Stimulated activated naive B cell treated with anti-CD40 and anti-IgM and Interleukin-4, amounts not matched to agents 10 μg/mL and 1 μg/mL and 100 μg/mL, for 72 hours (primary cell): ENCODE results near the gene SLC38A9.

ENCODE experiments used
- ATAC-seq, 2 donors: fragments of 150-1000 bp; cut with Tn5 transposase; replicated peaks; 2 replicates each; pipeline ENCODE4 v1.10.0; 2021; ENCODE audit warnings: moderate library complexity in 1 of 2
- DNase-seq: peaks from one replicate; pipeline ENCODE4 v3.0.0; 2021
- H3K27ac Mint-ChIP-seq: one replicate; pipeline ENCODE4 v1.8.0; 2022; ENCODE audit warnings: mild to moderate bottlenecking, mixed read lengths
- H3K27me3 Mint-ChIP-seq, 2 donors: one replicate each; pipeline ENCODE4 v1.8.0; 2022; ENCODE audit warnings: mixed read lengths in 2 of 2
- H3K36me3 Mint-ChIP-seq, 2 donors: one replicate each; pipeline ENCODE4 v1.8.0; 2022; ENCODE audit warnings: mixed read lengths in 2 of 2, mild to moderate bottlenecking in 1 of 2
- H3K4me1 Mint-ChIP-seq, 2 donors: one replicate each; pipeline ENCODE4 v1.8.0; 2022; ENCODE audit warnings: mixed read lengths in 2 of 2, mild to moderate bottlenecking in 1 of 2
- H3K4me3 Mint-ChIP-seq, 2 donors: one replicate each; pipeline ENCODE4 v1.8.0; 2022; ENCODE audit warnings: mild to moderate bottlenecking in 2 of 2, mixed read lengths in 2 of 2, moderate library complexity in 1 of 2
- H3K9me3 Mint-ChIP-seq, 2 donors: one replicate each; pipeline ENCODE4 v1.8.0; 2022; ENCODE audit warnings: mixed read lengths in 2 of 2, mild to moderate bottlenecking in 1 of 2

The SLC38A9 gene

GRCh38 chr5:55604611-55605067, 107.5 kb downstream of the SLC38A9 start:
- Mint-ChIP-seq H3K4me1 (peaks cover 8 to 19% of the 10 kb centered on the region in 2 donors), H3K27me3 (no peaks in the 10 kb centered on the region), H3K27ac (no peak overlapping the region), H3K36me3 (no peaks in the 10 kb centered on the region), H3K4me3 (no peak overlapping the region), H3K9me3 (no peaks in the 10 kb centered on the region)
- ATAC-seq (no peak), DNase-seq (no peak)

DNA sequence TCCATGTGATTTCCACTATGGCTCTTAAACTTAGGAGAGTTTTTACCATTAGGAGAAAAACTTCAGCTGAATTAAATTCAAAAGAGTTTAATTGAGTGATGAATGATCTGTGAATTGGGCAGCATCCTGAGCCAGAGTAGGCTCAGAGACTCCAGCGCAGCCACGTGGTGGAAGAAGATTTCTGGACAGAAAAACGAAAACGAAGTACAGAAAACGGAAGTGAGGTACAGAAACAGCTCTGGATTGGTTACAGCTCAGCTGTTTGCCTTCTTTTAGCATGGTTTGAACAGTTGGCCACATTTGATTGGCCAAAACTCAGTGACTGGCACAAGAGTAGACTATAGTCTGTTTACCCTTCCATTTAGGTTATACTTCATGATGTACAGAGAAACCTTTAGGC, 108.2 kb downstream of the SLC38A9 start:
- no peak for ATAC-seq
- Mint-ChIP-seq H3K9me3 (no peaks in the 10 kb centered on the region), H3K4me1 (peaks cover 8 to 19% of the 10 kb centered on the region in 2 donors)

DNA sequence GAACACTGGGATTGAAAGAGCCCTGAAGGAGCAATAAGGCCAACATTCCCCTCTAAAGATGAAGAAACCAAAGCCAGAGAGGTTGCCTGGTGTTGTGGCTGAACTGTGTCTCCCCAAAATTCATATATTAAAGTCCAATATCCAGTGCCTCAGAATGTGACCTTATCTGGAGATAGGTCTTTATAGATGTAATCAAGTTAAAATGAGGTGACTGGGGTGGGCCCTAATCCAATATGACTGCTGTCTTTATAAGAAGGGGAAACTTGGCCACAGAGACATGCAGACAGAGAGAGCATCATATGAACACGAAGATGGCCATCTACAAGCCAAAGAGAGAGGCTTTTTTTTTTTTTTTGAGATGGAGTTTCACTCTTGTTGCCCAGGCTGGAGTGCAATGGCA, 110.5 kb downstream of the SLC38A9 start:
- no peak overlapping the region for H3K27ac Mint-ChIP-seq
- no peaks in the 10 kb centered on the region for H3K9me3 Mint-ChIP-seq
- DNase-seq (no peak), ATAC-seq (no peak)
- peaks cover 0 to 1% of the 10 kb centered on the region in 2 donors for H3K36me3 Mint-ChIP-seq
- peaks cover 8 to 19% of the 10 kb centered on the region in 2 donors for H3K4me1 Mint-ChIP-seq
- H3K27me3 Mint-ChIP-seq, result peaks cover 0 to 6% of the 10 kb centered on the region in 2 donors
- H3K4me3 Mint-ChIP-seq, result no peak overlapping the region

More for the DNA sequence above, 108.2 kb downstream of the SLC38A9 start:
- Mint-ChIP-seq H3K27me3 (peaks cover 0 to 5% of the 10 kb centered on the region in 2 donors), H3K36me3 (peaks cover 0 to 1% of the 10 kb centered on the region in 2 donors), H3K4me3 (no peak overlapping the region), H3K27ac (no peak overlapping the region)
- DNase-seq, result no peak

DNA sequence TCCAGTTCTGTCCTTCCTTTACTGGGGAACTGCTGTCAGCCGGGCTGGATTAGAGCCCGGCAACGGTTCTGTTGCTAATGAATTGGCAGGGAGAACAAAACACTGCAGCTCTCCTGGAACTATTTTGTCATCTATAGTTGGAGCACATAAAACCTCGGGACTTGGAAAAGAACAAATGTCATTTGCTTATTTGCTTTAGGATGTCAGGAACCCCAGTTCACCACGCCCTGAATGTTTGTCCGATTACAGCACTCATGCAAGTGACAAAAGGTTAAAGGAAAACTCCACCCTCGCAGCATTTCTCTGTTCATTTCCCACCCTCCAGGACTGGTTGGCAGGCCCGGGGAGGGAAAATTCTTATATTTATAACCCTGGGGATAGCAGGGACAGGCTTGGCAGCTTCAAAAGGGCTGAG, 110.9 kb downstream of the SLC38A9 start:
- no peak overlapping the region for H3K27ac Mint-ChIP-seq

DNA sequence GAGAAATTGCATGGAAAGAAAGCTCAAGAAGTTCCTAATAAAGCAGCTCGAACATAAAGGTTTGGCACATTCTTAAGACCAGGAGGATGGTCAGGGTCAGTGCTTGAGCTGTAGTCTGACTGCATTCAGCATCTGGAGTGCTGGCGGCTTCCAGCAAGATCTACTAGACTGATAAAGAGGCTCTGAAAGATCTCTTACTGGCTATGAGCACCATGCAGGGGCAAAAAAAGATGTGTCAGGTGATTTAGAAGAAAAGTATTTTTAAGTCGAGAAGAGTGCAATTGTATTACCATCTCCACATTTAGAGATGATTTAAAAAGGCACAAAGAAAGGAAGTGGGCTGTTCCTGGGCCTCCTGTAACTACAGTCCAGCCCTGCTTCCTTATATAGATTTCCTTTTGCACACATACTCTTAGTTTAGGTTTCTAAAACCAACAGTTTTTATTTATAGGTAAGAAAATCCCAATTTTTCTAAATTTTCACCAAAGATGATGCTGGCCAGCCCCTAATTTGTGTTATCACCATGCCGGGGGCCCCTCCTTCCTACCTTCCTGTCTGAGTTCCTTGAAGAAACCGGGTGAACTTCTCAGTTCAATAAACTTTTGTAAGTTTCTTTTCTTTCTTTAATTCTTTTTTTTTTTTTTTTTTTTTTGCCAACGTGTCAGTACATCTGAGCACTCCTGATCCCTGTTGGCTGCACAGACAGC, 111.5 kb downstream of the SLC38A9 start:
- Mint-ChIP-seq H3K27me3 (peaks cover 0 to 6% of the 10 kb centered on the region in 2 donors), H3K4me3 (peak overlapping the region; percentile 29 to 71), H3K4me1 (peaks cover 8 to 19% of the 10 kb centered on the region in 2 donors), H3K27ac (no peak overlapping the region), H3K9me3 (no peaks in the 10 kb centered on the region), H3K36me3 (peaks cover 0 to 1% of the 10 kb centered on the region in 2 donors)
- DNase-seq (no peak), ATAC-seq (peak; percentile 36 to 50)

More for the DNA sequence above, 110.9 kb downstream of the SLC38A9 start:
- Mint-ChIP-seq H3K27me3 (peaks cover 0 to 6% of the 10 kb centered on the region in 2 donors), H3K36me3 (peaks cover 0 to 1% of the 10 kb centered on the region in 2 donors), H3K4me1 (peaks cover 8 to 19% of the 10 kb centered on the region in 2 donors), H3K4me3 (peak overlapping the region; percentile 29 to 71), H3K9me3 (no peaks in the 10 kb centered on the region)
- DNase-seq, result no peak
- peak in 1 of 2 donors; percentile 10 for ATAC-seq

GRCh38 chr5:55600086-55600485, 112.0 kb downstream of the SLC38A9 start:
- ATAC-seq (no peak), DNase-seq (no peak)
- Mint-ChIP-seq H3K9me3 (no peaks in the 10 kb centered on the region), H3K4me3 (no peak overlapping the region), H3K27me3 (peaks cover 0 to 6% of the 10 kb centered on the region in 2 donors), H3K4me1 (peaks cover 8 to 19% of the 10 kb centered on the region in 2 donors), H3K27ac (no peak overlapping the region), H3K36me3 (peaks cover 0 to 1% of the 10 kb centered on the region in 2 donors)

DNA sequence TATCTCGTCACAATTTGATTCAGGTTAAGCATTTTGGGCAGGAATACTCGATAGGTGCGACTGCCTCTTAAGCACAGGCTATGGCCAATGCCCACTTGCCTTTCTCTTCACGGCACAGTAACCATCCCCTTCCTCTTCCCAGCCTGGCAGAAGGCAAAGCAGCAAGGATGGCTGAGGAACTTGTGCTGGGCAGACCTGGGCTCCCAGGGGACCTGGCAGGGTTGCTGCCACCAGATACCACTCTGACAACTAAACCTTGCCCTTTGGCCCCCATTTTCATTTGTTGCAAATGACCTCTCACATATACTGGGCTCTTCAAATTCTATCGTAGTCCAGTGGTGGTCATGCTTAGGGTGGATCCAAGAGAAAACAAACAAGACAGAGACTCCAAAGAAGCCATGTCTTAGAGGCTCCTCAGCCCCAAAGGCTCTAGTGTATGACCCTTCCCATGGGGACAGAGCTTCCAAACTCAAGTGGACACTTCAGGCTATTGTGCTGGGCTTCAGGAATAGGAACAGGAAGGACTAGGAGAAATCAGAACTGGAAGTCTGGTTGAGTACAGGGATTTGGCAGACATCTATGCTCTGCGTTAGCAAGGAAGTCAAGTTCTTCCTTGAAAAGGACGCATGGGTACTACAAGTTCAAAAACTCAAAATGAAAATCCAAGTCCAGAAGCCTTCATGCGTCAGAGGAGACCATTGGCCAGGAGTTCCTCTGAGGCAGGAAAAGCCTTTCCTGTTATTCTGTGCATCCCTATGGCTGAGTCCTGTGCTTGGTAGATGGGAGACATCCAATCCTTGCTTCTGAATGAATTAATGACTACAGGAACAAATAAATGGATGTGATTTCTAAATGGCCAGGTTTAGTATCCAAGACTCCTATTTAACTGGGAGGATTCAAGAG, 112.7 kb downstream of the SLC38A9 start:
- DNase-seq, result no peak
- peaks cover 0 to 3% of the 10 kb centered on the region in 2 donors for H3K36me3 Mint-ChIP-seq
- peaks cover 8 to 19% of the 10 kb centered on the region in 2 donors for H3K4me1 Mint-ChIP-seq
- no peak for ATAC-seq
- no peak overlapping the region for H3K4me3 Mint-ChIP-seq
- no peaks in the 10 kb centered on the region for H3K9me3 Mint-ChIP-seq
- no peak overlapping the region for H3K27ac Mint-ChIP-seq
- peaks cover 0 to 6% of the 10 kb centered on the region in 2 donors for H3K27me3 Mint-ChIP-seq

DNA sequence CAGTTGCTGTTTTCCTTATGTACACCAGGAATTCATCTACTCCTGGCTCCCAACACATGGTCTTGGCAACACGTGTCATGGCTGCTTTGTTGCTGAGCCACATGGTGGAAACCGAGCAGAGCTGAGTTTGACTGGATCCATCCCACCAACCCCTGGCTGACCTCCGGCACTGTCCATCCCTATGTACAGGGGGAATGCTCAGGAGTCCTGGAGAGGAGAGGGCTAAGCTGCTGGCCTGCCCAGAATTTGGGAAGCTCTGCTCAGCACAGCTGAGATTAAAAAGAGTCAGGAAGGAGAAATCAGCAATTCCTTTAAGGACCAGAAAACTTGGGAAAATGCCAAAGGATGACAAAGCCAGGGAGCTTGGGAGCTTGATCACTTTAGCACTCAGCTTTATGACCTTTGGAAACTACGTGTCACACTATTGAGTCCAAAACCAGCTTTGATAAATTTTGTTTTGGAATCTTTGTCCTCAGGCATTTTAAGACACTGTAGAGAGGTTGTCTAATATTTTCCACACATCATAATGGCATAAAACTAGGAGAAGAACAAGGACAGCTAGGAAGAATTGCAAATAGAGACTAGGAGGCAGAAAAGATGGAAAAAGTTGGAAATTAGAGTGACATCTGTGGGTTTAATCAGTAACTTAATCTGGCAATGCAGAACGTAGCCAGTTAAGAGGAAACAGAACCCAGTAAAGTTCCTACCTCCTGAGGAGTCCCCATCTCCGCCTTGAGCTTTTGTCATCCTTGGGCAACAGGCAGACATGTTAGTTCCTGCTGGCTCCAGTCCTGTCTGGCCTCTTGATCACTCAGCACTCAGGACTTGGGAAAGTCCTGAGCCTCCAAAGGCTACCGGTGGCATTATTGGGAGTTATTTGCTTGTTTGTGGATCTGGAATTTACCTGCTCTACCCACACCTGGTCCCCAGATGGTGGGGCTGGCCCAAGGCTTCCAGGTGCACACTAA, 114.8 kb downstream of the SLC38A9 start:
- Mint-ChIP-seq H3K9me3 (no peaks in the 10 kb centered on the region), H3K27ac (no peak overlapping the region), H3K4me3 (no peak overlapping the region), H3K27me3 (peaks cover 0 to 10% of the 10 kb centered on the region in 2 donors), H3K4me1 (peaks cover 8 to 19% of the 10 kb centered on the region in 2 donors), H3K36me3 (peaks cover 0 to 3% of the 10 kb centered on the region in 2 donors)
- no peak for DNase-seq
- no peak for ATAC-seq

DNA sequence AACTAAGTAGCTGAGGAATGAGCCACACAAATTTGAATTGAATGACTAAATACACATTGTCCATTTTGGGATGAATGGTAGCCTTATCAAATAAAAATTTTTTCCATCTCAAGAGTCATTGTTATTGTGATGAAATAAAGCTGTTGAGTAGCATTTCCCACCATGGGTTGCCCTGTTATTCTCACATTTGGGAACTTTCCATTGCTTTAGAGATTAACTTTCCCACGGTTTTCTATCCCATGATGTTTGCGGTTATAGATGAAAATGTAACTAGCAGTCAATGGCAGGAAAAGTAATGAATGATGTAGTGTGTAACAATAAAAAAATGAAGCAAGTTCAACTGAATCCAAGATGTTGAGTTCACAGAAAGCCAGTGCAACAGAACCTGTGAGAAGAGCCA, 117.5 kb downstream of the SLC38A9 start:
- Mint-ChIP-seq H3K4me1 (peaks cover 5 to 8% of the 10 kb centered on the region in 2 donors), H3K4me3 (no peak overlapping the region), H3K27me3 (peaks cover 0 to 12% of the 10 kb centered on the region in 2 donors), H3K27ac (no peak overlapping the region), H3K36me3 (peaks cover 0 to 3% of the 10 kb centered on the region in 2 donors), H3K9me3 (peaks cover 0 to 1% of the 10 kb centered on the region in 2 donors)
- ATAC-seq (no peak), DNase-seq (no peak)

GRCh38 chr5:55593115-55593472, 119.0 kb downstream of the SLC38A9 start:
- H3K9me3 Mint-ChIP-seq, result peaks cover 0 to 1% of the 10 kb centered on the region in 2 donors
- no peak overlapping the region for H3K4me3 Mint-ChIP-seq
- H3K36me3 Mint-ChIP-seq, result peaks cover 0 to 2% of the 10 kb centered on the region in 2 donors
- H3K4me1 Mint-ChIP-seq, result peaks cover 5 to 8% of the 10 kb centered on the region in 2 donors
- DNase-seq (no peak), ATAC-seq (no peak)
- H3K27ac Mint-ChIP-seq, result no peak overlapping the region
- peaks cover 0 to 6% of the 10 kb centered on the region in 2 donors for H3K27me3 Mint-ChIP-seq

DNA sequence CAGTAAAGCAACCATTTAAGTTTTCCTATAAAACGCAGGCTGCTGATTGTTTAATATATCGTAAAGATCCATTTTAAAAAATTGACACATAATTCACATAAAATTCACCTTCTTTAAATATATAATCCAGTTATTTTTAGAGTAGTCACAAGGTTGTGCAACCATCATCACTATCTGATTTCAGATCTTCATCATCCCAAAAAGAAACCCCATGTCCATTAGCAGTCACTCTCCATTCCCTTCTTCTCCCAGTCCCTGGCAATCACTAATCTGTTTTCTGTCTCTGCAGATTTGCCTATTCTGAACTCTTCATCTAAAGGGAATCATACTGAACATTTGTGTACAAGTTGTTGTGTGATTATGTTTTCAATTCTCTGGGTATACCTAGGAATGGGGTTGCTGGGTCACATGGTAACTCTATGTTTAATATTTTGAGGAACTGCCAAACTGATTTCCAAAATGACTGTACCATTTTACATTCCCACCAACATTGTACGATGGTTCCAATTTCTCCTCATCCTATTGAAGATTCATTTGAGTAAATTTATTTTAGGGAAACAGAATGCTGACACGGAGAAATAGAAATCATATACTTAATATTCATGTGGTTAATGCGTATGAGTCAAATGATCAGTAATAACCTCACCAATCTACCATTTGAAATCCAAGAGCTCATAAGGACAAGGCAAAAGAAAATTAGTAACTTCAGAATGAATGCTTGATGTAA, 119.6 kb downstream of the SLC38A9 start:
- ATAC-seq, result no peak
- H3K27me3 Mint-ChIP-seq, result peaks cover 0 to 6% of the 10 kb centered on the region in 2 donors
- H3K27ac Mint-ChIP-seq, result no peak overlapping the region
- DNase-seq, result no peak
- no peak overlapping the region for H3K4me3 Mint-ChIP-seq
- peaks cover 0 to 2% of the 10 kb centered on the region in 2 donors for H3K36me3 Mint-ChIP-seq
- peaks cover 0 to 1% of the 10 kb centered on the region in 2 donors for H3K9me3 Mint-ChIP-seq
- peaks cover 5 to 8% of the 10 kb centered on the region in 2 donors for H3K4me1 Mint-ChIP-seq

DNA sequence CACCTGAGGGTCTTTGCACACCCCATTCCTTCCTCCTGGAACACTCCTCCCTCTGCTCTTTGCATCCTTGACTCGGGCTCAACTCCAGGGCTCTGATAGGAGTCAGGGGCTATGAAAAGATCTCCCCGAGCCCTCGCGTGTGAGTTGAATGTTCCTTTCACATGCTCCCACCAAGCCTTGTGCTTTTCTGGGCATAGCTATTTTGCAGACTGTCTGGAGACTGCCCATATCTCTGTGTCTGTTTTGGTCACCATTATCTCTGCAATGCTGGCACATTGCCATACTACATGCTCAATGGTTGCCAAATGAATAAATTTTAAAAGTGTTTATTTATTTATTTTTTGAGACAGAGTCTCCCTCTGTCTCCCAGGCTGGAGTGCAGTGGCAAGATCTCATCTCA, 120.4 kb downstream of the SLC38A9 start:
- Mint-ChIP-seq H3K4me3 (no peak overlapping the region), H3K27ac (no peak overlapping the region), H3K36me3 (peaks cover 0 to 2% of the 10 kb centered on the region in 2 donors), H3K9me3 (peaks cover 0 to 1% of the 10 kb centered on the region in 2 donors), H3K4me1 (peaks cover 5 to 8% of the 10 kb centered on the region in 2 donors), H3K27me3 (peaks cover 0 to 6% of the 10 kb centered on the region in 2 donors)
- DNase-seq, result no peak
- ATAC-seq, result no peak

- Mint-ChIP-seq H3K4me1 (peaks cover 2 to 14% of the 10 kb centered on the region in 2 donors), H3K27ac (no peak overlapping the region), H3K27me3 (no peaks in the 10 kb centered on the region), H3K4me3 (no peak overlapping the region), H3K36me3 (no peaks in the 10 kb centered on the region), H3K9me3 (peaks cover 0 to 1% of the 10 kb centered on the region in 2 donors)
- no peak for DNase-seq
- ATAC-seq, result no peak
Measured at GRCh38 chr5:55585206-55585610, 126.9 kb downstream of the SLC38A9 start.
